Measurements from ENCODE around the gene KYAT1.

The KYAT1 gene

GRCh38 chr9:128835246-128836210 lies 46.2 kb downstream of the KYAT1 start:
- no peak for DNase-seq

- no peak for DNase-seq
Observed at GRCh38 chr9:128833696-128834095, 48.1 kb downstream of the KYAT1 start.

- peak; percentile 92 for DNase-seq
Observed at GRCh38 chr9:128829477-128830251, 52.1 kb downstream of the KYAT1 start, which contains the start of gene SPOUT1. SPOUT1 (minus strand) TSS chr9:128829794; CDS start chr9:128829780, 14 bp downstream.

GRCh38 chr9:128828719-128829452 lies 52.9 kb downstream of the KYAT1 start:
- DNase-seq: no peak

- no peak for DNase-seq
Observed at GRCh38 chr9:128828267-128828666, 53.5 kb downstream of the KYAT1 start.

- no peak for DNase-seq
Observed at GRCh38 chr9:128825923-128826700, 55.6 kb downstream of the KYAT1 start.

GRCh38 chr9:128824911-128825310 lies 56.8 kb downstream of the KYAT1 start:
- DNase-seq: no peak

GRCh38 chr9:128823903-128824406 lies 57.8 kb downstream of the KYAT1 start:
- DNase-seq: no peak

- no peak for DNase-seq
Observed at GRCh38 chr9:128823362-128823902, 58.3 kb downstream of the KYAT1 start.

- DNase-seq: no peak
Observed at GRCh38 chr9:128822407-128823042, 59.2 kb downstream of the KYAT1 start.

- no peak for DNase-seq
Observed at GRCh38 chr9:128821584-128822406, 60.0 kb downstream of the KYAT1 start.

GRCh38 chr9:128820665-128821583 lies 60.8 kb downstream of the KYAT1 start:
- DNase-seq: no peak

GRCh38 chr9:128819716-128820664 lies 61.8 kb downstream of the KYAT1 start:
- no peak for DNase-seq

GRCh38 chr9:128818839-128819715 lies 62.7 kb downstream of the KYAT1 start:
- peak; percentile 40 for DNase-seq

- peak; percentile 97 for DNase-seq
Observed at GRCh38 chr9:128818099-128818838, 63.5 kb downstream of the KYAT1 start, which contains the start of gene ENDOG. ENDOG (plus strand) TSS chr9:128818500; CDS start chr9:128818685, 185 bp downstream.

- no peak for DNase-seq
Observed at GRCh38 chr9:128810873-128811272, 70.9 kb downstream of the KYAT1 start.
